HG03469 (cell line): ENCODE measurements around the gene SPPL2C.

Experiments
- ATAC-seq: cut with Tn5 transposase; IDR thresholded peaks from one replicate; pipeline ENCODE4 v1.9.1; 2021; ENCODE audit warnings: mild to moderate bottlenecking, moderate library complexity, moderate number of reproducible peaks; ENCODE audit not compliant: unreplicated experiment

SPPL2C gene

GRCh38 chr17:45874151-45874550, 29.5 kb downstream of the SPPL2C start:
- ATAC-seq, result no peak

- ATAC-seq, result no peak
Observed at GRCh38 chr17:45876539-45876938, 31.9 kb downstream of the SPPL2C start.

- no peak for ATAC-seq
Observed at GRCh38 chr17:45877467-45877866, 32.8 kb downstream of the SPPL2C start.

GRCh38 chr17:45883063-45883462, 38.4 kb downstream of the SPPL2C start:
- no peak for ATAC-seq

GRCh38 chr17:45886852-45887251, 42.2 kb downstream of the SPPL2C start:
- ATAC-seq, result no peak

- ATAC-seq, result no peak
Observed at GRCh38 chr17:45888392-45888791, 43.7 kb downstream of the SPPL2C start.

GRCh38 chr17:45889579-45889978, 44.9 kb downstream of the SPPL2C start:
- no peak for ATAC-seq

- ATAC-seq, result no peak
Observed at GRCh38 chr17:45893725-45894021, 49.0 kb downstream of the SPPL2C start.

- ATAC-seq, result no peak
Observed at GRCh38 chr17:45894022-45894784, 49.5 kb downstream of the SPPL2C start, which contains the start of gene MAPT. Gene MAPT (plus strand): TSS chr17:45894554. CDS start chr17:45962338, 67,784 bp downstream.

- ATAC-seq, result no peak
Observed at GRCh38 chr17:45895304-45895968, 50.8 kb downstream of the SPPL2C start.

GRCh38 chr17:45895969-45896785, 51.5 kb downstream of the SPPL2C start:
- no peak for ATAC-seq
